HL-60 (cell line): ENCODE data around the gene APOE.

Experiments used
- CTCF ChIP-seq: IDR thresholded peaks from one replicate; pipeline ENCODE4 v1.5.1; 2011; ENCODE audit warnings: low read length, control low read depth, inconsistent platforms; ENCODE audit not compliant: insufficient read depth
- REST ChIP-seq: IDR thresholded peaks from 2 replicates; pipeline ENCODE4 v1.6.1; 2012; ENCODE audit warnings: low read depth; ENCODE audit not compliant: insufficient replicate concordance

GRCh38 chr19:44869733-44870470, 35.7 kb upstream of the APOE start:
- no peak for TF ChIP-seq CTCF
- TF ChIP-seq REST = no peak
